Vagina (tissue), 2 donors: ENCODE measurements around the gene MYH14. TPM values are rescaled to one million over a fixed set of nuclear protein-coding genes. Genes with fewer than 3 reads are reported as not detected.

Experiments
- DNase-seq, 2 donors: peaks; one replicate each; pipeline ENCODE4 v3.0.0-alpha.2; 2017; ENCODE audit errors: extremely low spot score in 2 of 2
- H3K27ac ChIP-seq: fragments of 200-600 bp; sonication (generic); one replicate; pipeline ENCODE4 v1.5.1; 2019
- H3K27me3 ChIP-seq: fragments of 200-600 bp; sonication (generic); one replicate; pipeline ENCODE4 v1.5.1; 2019
- H3K36me3 ChIP-seq, 2 donors: fragments of 200-600 bp; sonication (generic); one replicate each; pipeline ENCODE4 v1.5.1; 2017 to 2019
- H3K4me1 ChIP-seq: fragments of 200-600 bp; sonication (generic); one replicate; pipeline ENCODE4 v1.5.1; 2019
- H3K4me3 ChIP-seq, 2 donors: fragments of 200-600 bp; sonication (generic); 1 replicate in 1 of 2; 2 replicates in 1 of 2; pipeline ENCODE4 v1.5.1; 2016 to 2019
- H3K9me3 ChIP-seq: fragments of 200-600 bp; sonication (generic); one replicate; pipeline ENCODE4 v1.5.1; 2019
- CTCF ChIP-seq, 3 experiments: fragments of 450-650 bp in 2 of 3; fragments of 200-600 bp in 1 of 3; sonication (generic) in 1 of 3; IDR thresholded peaks; one replicate each; pipeline ENCODE4 v1.5.1; 2017 to 2019; ENCODE audit warnings: antibody characterized with exemption in 3 of 3, mild to moderate bottlenecking in 2 of 3, moderate library complexity in 2 of 3
- POLR2A ChIP-seq, 2 donors: fragments of 450-650 bp; IDR thresholded peaks; one replicate each; pipeline ENCODE4 v1.6.1; 2017; ENCODE audit warnings: antibody characterized with exemption in 2 of 2, mild to moderate bottlenecking in 2 of 2, moderate library complexity in 2 of 2
- POLR2AphosphoS5 ChIP-seq, 2 donors: sonication (generic); formaldehyde crosslinking; IDR thresholded peaks; one replicate each; pipeline ENCODE4 v1.9.0; 2017; ENCODE audit warnings: antibody characterized with exemption in 2 of 2, mild to moderate bottlenecking in 2 of 2, low read depth in 1 of 2; ENCODE audit not compliant: insufficient read depth in 1 of 2
- intact Hi-C: fragments of 100-400 bp; cut with DNase I; formaldehyde crosslinking; loops from one replicate; pipeline ENCODE4 v1.15.1; 2023
- total RNA-seq: library from RNA; depleted of rRNA; stranded (reverse); fragments of >200 nt; gene quantifications from one replicate; pipeline ENCODE4 v1.2.3, GENCODE V29; 2016

Gene MYH14
- total RNA-seq, 1 donor from 2014 or later = 51.6 TPM

DNA sequence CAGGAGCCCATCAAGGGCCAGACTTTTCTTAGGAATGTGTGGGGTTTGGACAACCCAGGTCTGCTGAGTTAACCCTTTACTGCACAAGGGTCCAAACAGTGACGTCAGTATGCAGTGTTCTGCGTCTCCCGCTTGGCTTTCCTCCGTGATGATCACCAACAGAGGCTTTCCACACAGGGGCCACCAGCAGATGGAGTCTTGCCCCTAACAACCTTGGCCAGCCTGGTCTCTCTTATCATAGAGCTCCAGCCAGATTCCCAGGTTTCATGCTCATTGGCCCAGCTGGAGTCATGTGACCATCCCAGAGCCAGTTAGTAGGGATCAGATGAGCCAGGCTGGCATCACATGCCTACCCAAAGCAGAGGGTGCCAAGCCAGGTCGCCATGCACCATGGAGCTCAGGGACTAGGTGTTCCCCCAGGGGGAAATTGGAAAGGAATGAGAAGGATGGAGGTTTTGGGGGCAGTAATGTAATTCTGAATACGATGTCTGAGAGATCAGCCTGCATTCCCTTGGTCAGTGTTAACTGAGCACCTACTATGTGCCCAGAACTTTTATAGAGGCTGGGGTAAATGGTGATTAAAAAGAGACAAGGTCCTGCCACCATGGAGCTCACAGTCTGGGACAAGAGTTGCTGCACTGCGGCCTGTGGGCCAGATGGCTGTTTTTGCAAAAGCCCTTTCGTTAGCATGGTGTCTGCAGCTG is 61.2 kb downstream of the MYH14 start:
- no peak for DNase-seq
- Histone ChIP-seq H3K4me1 (no peaks in the 10 kb centered on the region), H3K9me3 (no peaks in the 10 kb centered on the region), H3K36me3 (no peaks in the 10 kb centered on the region), H3K4me3 (no peak overlapping the region), H3K27me3 (no peaks in the 10 kb centered on the region), H3K27ac (no peak overlapping the region)
- TF ChIP-seq POLR2AphosphoS5 (IDR thresholded peaks at IDR 0.05; ENCODE audit: insufficient read depth in 1 of 2, low read depth in 1 of 2) = no peak
- TF ChIP-seq CTCF (IDR thresholded peaks at IDR 0.05) = no peak
- TF ChIP-seq POLR2A (IDR thresholded peaks at IDR 0.05) = no peak
- intact Hi-C loops = no loop called here

DNA sequence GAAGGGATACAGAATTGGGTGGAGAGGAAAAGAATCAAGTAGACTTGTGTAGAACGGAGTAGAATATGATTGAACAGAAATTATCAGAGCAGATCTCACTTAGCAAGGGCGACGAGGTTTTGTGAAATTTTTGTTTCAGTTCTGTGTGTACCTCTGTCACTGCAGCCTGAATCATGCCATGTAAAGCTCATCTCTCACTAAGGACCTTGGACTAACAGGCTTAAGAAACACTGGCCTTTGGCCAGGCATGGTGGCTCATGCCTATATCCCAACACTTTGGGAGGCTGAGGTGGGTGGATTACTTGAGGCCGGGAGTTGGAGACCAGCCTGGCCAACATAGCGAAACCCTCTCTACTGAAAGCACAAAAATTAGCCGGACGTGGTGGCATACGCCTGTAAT is 62.6 kb downstream of the MYH14 start:
- intact Hi-C loops = no loop called here
- no peak overlapping the region for H3K27ac ChIP-seq
- no peak for DNase-seq
- H3K4me1 ChIP-seq = no peaks in the 10 kb centered on the region
- no peaks in the 10 kb centered on the region for H3K27me3 ChIP-seq
- TF ChIP-seq POLR2A (IDR thresholded peaks at IDR 0.05) = no peak
- TF ChIP-seq POLR2AphosphoS5 (IDR thresholded peaks at IDR 0.05; ENCODE audit: insufficient read depth in 1 of 2, low read depth in 1 of 2) = no peak
- no peak for TF ChIP-seq CTCF (IDR thresholded peaks at IDR 0.05)
- no peaks in the 10 kb centered on the region for H3K36me3 ChIP-seq
- no peaks in the 10 kb centered on the region for H3K9me3 ChIP-seq
- H3K4me3 ChIP-seq = no peak overlapping the region

DNA sequence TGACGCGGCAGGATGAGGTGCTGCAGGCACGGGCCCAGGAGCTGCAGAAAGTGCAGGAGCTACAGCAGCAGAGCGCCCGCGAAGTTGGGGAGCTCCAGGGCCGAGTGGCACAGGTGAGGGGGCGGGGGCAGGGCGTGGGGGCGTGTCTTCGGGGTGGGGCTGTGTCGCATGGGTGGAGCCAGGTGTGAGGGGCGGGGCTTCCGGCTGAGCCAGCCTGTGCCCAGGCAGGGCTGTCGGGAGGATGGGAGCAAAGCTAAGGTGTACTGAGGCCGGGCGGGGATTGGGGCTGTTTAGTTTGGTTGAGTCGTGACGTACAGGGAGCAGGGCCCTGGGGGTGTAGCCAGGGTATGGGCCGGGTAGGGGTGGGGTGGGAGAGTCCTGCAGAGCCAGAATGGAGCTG is 63.5 kb downstream of the MYH14 start:
- intact Hi-C loops = no loop called here
- Histone ChIP-seq H3K9me3 (no peaks in the 10 kb centered on the region), H3K36me3 (no peaks in the 10 kb centered on the region), H3K27me3 (no peaks in the 10 kb centered on the region), H3K4me3 (no peak overlapping the region), H3K4me1 (no peaks in the 10 kb centered on the region), H3K27ac (no peak overlapping the region)
- no peak for TF ChIP-seq POLR2A (IDR thresholded peaks at IDR 0.05)
- no peak for DNase-seq

GRCh38 chr19:50268041-50268440 is 64.6 kb downstream of the MYH14 start:
- no peak for DNase-seq
- Histone ChIP-seq H3K9me3 (no peaks in the 10 kb centered on the region), H3K4me3 (no peak overlapping the region), H3K36me3 (no peaks in the 10 kb centered on the region), H3K27me3 (no peaks in the 10 kb centered on the region), H3K4me1 (no peaks in the 10 kb centered on the region), H3K27ac (no peak overlapping the region)
- intact Hi-C loops = no loop called here
- TF ChIP-seq CTCF (IDR thresholded peaks at IDR 0.05) (no peak), POLR2A (IDR thresholded peaks at IDR 0.05) (no peak), POLR2AphosphoS5 (IDR thresholded peaks at IDR 0.05; ENCODE audit: insufficient read depth in 1 of 2, low read depth in 1 of 2) (no peak)

- Histone ChIP-seq H3K4me1 (no peaks in the 10 kb centered on the region), H3K27me3 (no peaks in the 10 kb centered on the region), H3K9me3 (no peaks in the 10 kb centered on the region), H3K36me3 (no peaks in the 10 kb centered on the region), H3K27ac (no peak overlapping the region), H3K4me3 (no peak overlapping the region)
- no peak for DNase-seq
- TF ChIP-seq CTCF (IDR thresholded peaks at IDR 0.05) = no peak
- TF ChIP-seq POLR2A (IDR thresholded peaks at IDR 0.05) = no peak
- TF ChIP-seq POLR2AphosphoS5 (IDR thresholded peaks at IDR 0.05; ENCODE audit: insufficient read depth in 1 of 2, low read depth in 1 of 2) = no peak
- intact Hi-C loops = no loop called here
These were observed 65.1 kb downstream of the MYH14 start for GRCh38 chr19:50268501-50268900.
